ENCODE measurements around the gene BCL7A. TPM values are rescaled to one million over a fixed set of nuclear protein-coding genes. Genes with fewer than 3 reads are reported as not detected.
"Not testable (repeated sequence)": the region's sequence is repeated elsewhere in the genome, so short reads cannot be mapped to it uniquely, and the experiment has no call there.

The BCL7A gene
- total RNA-seq, 1 donor from 2014 or later: 15.1 TPM

DNA sequence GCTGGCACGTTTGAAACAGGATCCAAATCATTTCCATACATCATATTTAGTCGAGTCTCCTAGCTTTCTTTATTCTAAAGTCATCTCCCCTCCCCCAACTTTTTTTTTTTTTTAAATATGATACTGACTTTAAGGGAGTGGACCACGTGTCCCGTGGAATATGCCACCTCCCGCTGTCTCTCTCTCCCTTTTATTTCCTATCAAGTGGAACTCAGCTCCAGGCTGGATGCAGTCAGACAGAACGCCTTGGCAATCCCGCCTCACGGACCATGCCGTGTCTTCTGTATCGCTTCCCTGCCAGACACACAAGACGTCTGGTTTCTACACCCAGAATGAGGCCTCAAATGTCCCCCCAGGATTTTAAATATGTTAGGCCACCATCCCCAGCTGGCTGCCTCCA is 21.2 kb downstream of the BCL7A start:
- no peak for DNase-seq
- no peak for ATAC-seq (ENCODE audit: poor library complexity)
- intact Hi-C loops (cut with DNase I): no loop called here

DNA sequence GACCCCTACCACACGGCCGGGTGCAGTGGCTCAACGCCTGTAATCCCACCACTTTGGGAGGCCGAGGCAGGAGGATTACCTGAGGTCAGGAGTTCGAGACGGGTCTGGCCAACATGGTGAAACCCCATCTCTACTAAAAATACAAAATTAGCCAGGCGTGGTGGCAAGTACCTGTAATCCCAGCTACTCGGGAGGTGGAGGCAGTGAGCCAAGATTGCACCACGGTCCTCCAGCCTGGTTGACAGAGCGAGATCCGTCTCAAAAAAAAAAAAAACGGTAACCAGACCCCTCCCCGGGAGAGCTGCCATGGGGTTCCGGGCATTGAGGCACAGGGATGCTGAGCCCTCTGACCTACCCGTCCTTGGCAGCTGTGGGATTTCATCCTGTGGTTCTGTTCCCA is 21.8 kb downstream of the BCL7A start:
- DNase-seq: no peak
- no peak for ATAC-seq (ENCODE audit: poor library complexity)
- intact Hi-C loops (cut with DNase I): no loop called here

GRCh38 chr12:122045262-122045661 is 23.6 kb downstream of the BCL7A start:
- intact Hi-C loops (cut with DNase I): no loop called here
- DNase-seq: no peak

DNA sequence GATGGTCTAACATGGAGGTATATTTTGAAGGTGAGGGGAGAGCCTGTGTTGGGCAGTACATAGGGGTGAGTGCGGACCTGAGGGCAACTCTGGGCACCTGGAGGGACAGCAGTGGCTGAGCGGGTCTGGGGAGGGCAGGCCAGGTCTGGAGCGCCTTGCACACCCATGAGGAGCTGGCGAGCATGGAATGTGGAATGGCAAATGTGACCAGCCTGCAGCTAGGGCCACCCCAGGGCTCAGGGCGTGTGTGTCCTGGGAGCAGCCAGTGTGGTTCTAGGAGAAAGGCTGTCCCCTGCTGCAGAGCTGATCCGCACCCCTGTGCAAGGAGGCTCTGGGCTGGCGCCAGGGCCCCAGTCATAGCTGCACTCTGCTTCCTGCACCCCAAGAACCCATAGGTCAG is 24.5 kb downstream of the BCL7A start:
- DNase-seq (no peak), ATAC-seq (ENCODE audit: poor library complexity) (no peak)
- intact Hi-C loops (cut with DNase I): no loop called here

More at GRCh38 chr12:122045262-122045661, 23.6 kb downstream of the BCL7A start:
- ATAC-seq (ENCODE audit: poor library complexity): no peak

DNA sequence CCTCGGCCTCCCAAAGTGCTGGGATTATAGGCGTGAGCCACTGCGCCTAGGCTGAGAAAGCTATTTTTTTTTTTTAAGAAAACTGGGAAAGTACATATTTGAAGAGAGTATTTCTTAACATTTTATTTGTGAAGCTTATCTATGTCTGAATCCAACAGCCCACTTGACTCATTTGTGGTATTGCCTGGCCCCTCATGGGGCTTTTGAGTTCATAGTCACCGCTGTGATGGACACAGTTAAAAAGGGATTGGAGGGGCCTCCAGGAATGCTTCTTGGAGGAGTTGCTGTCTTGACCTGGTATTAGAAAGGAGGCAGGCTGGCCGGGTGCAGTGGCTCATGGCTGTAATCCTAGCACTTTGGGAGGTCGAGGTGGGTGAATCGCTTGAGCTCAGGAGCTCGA is 26.5 kb downstream of the BCL7A start:
- ATAC-seq (ENCODE audit: poor library complexity): no peak
- intact Hi-C loops (cut with DNase I): no loop called here
- DNase-seq: no peak

DNA sequence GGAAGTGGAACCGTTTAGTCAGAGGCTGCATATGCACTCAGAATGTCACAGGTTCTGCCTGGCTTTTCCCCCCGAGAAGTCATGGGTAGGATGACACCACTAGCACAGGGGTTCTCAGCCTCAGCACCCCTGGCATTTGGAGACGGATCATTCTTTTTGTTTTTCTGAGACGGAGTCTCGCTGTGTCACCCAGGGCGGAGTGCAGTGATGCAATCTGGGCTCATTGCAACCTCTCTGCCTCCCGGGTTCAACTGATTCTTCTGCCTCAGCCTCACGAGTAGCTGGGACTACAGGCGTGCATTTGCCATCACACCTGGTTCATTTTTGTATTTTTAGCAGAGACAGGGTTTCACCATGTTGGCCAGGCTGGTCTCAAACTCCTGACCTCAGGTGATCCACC is 28.1 kb downstream of the BCL7A start:
- intact Hi-C loops (cut with DNase I): no loop called here
- DNase-seq (no peak), ATAC-seq (ENCODE audit: poor library complexity) (no peak)

GRCh38 chr12:122050706-122051105 is 29.0 kb downstream of the BCL7A start:
- DNase-seq (no peak), ATAC-seq (ENCODE audit: poor library complexity) (no peak)
- intact Hi-C loops (cut with DNase I): no loop called here

- intact Hi-C loops (cut with DNase I): no loop called here
- ATAC-seq (ENCODE audit: poor library complexity) (peak; percentile 78), DNase-seq (peak; percentile 65)
Observed at GRCh38 chr12:122051231-122051876, 29.7 kb downstream of the BCL7A start.

GRCh38 chr12:122052285-122052684 is 30.6 kb downstream of the BCL7A start:
- ATAC-seq (ENCODE audit: poor library complexity) (no peak), DNase-seq (no peak)
- intact Hi-C loops (cut with DNase I): no loop called here

GRCh38 chr12:122054842-122055520 is 33.3 kb downstream of the BCL7A start:
- intact Hi-C loops (cut with DNase I): loop anchor here (1.0 kb wide), 1 partner anchor 68 kb away; no protein-coding TSS in a partner anchor
- ATAC-seq (ENCODE audit: poor library complexity) (no peak), DNase-seq (no peak)

DNA sequence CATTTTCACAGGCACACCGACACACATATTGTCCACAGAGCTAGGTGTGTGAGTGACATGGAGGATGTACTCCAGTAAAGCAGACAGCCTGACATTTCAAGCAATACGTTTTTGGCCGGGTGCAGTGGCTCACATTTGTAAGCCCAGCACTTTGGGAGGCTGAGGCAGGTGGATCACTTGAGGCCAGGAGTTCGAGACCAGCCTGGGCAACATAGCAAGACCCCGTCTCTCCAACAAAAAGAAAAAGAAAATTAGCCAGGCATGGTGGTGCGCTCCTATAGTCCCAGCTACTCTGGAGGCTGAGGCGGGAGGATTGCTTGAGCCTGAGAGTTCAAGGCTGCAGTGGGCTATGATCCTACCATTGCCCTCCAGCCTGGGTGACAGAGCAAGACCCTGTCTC is 34.7 kb downstream of the BCL7A start:
- intact Hi-C loops (cut with DNase I); ATAC-seq (ENCODE audit: poor library complexity); DNase-seq: not testable (repeated sequence)

GRCh38 chr12:122057007-122057735 is 35.5 kb downstream of the BCL7A start:
- intact Hi-C loops (cut with DNase I): no loop called here
- no peak for ATAC-seq (ENCODE audit: poor library complexity)
- no peak for DNase-seq

DNA sequence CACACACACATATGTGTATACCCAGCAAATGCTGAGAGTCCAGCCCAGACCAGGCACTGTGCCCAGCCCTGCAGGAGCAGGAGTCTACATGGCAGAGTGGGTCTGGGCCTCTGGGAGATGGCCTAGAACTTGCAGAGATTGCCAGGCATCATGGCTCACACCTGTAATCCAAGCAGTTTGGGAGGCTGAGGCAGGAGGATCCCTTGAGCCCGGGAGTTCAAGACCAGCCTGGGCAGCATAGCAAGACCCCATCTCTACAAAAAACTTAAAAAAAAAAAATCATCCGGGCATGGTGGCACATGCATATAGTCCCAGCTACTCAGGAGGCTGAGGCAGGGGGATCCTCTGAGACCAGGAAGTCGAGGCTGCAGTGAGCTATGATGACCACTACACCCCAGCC is 36.1 kb downstream of the BCL7A start:
- intact Hi-C loops (cut with DNase I): no loop called here

GRCh38 chr12:122058549-122059149 is 37.0 kb downstream of the BCL7A start:
- no peak for DNase-seq
- intact Hi-C loops (cut with DNase I): no loop called here
- ATAC-seq (ENCODE audit: poor library complexity): no peak

More for the DNA sequence above, 36.1 kb downstream of the BCL7A start:
- no peak for ATAC-seq (ENCODE audit: poor library complexity)
- DNase-seq: no peak

DNA sequence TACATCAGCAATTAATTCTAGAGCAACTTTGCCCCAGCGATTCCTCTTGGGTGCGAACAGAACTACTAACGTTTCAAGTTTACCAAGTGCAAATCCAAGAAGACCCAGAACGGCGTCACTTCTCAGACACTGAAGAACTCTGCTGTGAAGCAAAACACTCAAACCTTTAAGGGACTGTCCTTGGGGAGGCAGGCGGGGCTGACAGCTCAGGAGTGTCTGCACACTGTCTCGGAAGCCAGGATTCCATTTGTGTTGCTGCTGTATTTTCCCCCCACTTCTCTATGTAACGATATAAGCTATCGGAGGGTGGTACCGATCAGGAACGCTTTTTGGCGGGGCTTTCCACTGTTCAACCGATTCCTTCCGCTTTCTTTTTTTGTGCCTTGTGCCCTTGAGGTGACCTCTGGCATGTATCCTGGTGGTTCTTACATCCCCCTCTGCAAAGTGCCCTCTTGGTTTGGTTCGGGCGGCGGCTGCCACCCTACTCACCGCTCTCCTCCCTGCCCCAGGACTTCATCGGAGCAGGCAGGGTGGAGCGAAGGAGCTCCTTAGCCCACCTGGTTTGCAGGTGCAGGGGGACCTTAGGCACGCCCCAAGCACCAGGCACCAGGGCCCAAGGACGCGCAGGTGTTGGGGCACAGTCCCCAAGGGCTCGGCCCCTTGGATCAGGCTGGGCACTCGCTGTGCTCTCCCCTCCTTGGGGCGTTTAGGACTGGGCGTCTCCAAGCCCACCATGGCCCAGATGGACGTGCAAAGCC is 37.7 kb downstream of the BCL7A start:
- no peak for ATAC-seq (ENCODE audit: poor library complexity)
- intact Hi-C loops (cut with DNase I): no loop called here
- no peak for DNase-seq

- ATAC-seq (ENCODE audit: poor library complexity): no peak
- intact Hi-C loops (cut with DNase I): no loop called here
Observed at GRCh38 chr12:122060081-122060501, 38.4 kb downstream of the BCL7A start.

GRCh38 chr12:122061253-122061652 is 39.6 kb downstream of the BCL7A start:
- DNase-seq (no peak), ATAC-seq (ENCODE audit: poor library complexity) (no peak)
- intact Hi-C loops (cut with DNase I): no loop called here

More at GRCh38 chr12:122060081-122060501, 38.4 kb downstream of the BCL7A start:
- peak; percentile 56 for DNase-seq

DNA sequence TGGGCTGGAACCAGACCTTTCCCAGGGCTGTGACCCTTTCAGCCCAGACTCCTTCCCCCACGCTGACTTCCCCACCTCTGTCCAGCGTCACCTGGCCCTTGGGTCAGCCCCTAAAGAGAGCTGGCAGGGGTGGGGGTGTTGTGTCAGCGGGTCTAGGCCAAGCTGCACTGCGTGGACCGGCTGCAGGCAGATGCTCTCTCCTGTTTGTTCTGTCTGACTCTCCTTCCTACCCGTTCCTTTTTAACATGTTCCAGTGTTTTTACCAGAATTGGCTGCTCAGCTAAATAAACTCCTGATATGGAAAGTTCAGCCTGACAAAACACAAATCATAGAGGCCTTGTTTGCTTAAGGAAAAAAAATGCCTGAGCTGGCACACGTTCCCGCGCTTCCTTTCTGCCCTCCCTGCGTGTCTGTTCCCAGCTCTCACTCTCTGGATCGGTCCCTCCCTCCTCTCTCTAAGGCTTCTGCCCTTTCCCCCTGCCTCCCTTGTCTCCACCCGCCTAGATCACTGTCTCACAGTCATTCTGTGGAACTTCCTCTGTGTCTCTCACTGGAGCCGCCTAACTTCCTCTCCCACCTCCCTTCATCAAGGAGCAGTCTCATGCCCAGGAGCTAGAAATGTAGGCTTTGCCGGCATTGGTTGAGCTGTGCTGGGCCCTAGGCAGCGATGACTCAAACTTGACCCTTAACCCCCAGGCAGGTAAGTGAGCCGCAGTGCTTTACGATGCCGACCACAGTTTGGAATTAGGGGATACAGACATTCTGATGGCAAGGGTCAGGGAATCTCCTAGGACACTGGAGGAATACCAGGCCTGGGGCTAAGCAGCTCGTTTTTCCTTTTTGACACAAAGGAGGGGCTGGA is 41.4 kb downstream of the BCL7A start:
- ATAC-seq (ENCODE audit: poor library complexity) (peak; percentile 67), DNase-seq (peak; percentile 63)
- intact Hi-C loops (cut with DNase I): no loop called here
